Type B pancreatic cell (in vitro differentiated cells): Measurements from ENCODE around the gene ADAMTSL1. TPM values are rescaled to one million over a fixed set of nuclear protein-coding genes. Genes with fewer than 3 reads are reported as not detected.

Experiments
- DNase-seq: peaks from one replicate; pipeline ENCODE4 v3.0.0; 2021; ENCODE audit warnings: mixed read lengths; ENCODE audit not compliant: unreplicated experiment; ENCODE audit errors: extremely low spot score
- H3K27ac Mint-ChIP-seq: 2 replicates; pipeline ENCODE4 v1.8.0; 2021; ENCODE audit warnings: mild to moderate bottlenecking, mixed read lengths
- H3K27me3 Mint-ChIP-seq: 2 replicates; pipeline ENCODE4 v1.8.0; 2021; ENCODE audit warnings: mixed read lengths
- H3K36me3 Mint-ChIP-seq: 2 replicates; pipeline ENCODE4 v1.8.0; 2021; ENCODE audit warnings: mixed read lengths
- H3K4me1 Mint-ChIP-seq: one replicate; pipeline ENCODE4 v1.8.0; 2021; ENCODE audit warnings: mixed read lengths; ENCODE audit not compliant: unreplicated experiment
- H3K4me3 Mint-ChIP-seq: 2 replicates; pipeline ENCODE4 v1.8.0; 2021; ENCODE audit warnings: mild to moderate bottlenecking, mixed read lengths
- H3K9me3 Mint-ChIP-seq: 2 replicates; pipeline ENCODE4 v1.8.0; 2021; ENCODE audit warnings: mixed read lengths
- CTCF ChIP-seq: fragments of 200-600 bp; sonication (generic); conservative IDR thresholded peaks from 2 replicates; pipeline ENCODE4 v1.5.0; 2021; ENCODE audit warnings: antibody characterized with exemption, mild to moderate bottlenecking
- total RNA-seq: library from RNA; stranded (reverse); gene quantifications from 2 replicates; pipeline ENCODE4 v1.2.1, GENCODE V29; 2021; ENCODE audit warnings: low replicate concordance

ADAMTSL1 gene
- total RNA-seq, 1 donor from 2014 or later, result 28.6 TPM

GRCh38 chr9:18891946-18892670 is 418.2 kb downstream of the ADAMTSL1 start:
- Mint-ChIP-seq H3K36me3 (peaks cover 32% of the 10 kb centered on the region), H3K27ac (no peak overlapping the region), H3K27me3 (no peaks in the 10 kb centered on the region), H3K9me3 (peaks cover 22% of the 10 kb centered on the region), H3K4me3 (no peak overlapping the region), H3K4me1 (peaks cover 25% of the 10 kb centered on the region)
- no peak for DNase-seq
- no peak for TF ChIP-seq CTCF

- Mint-ChIP-seq H3K4me3 (peak overlapping the region; percentile 60), H3K9me3 (peaks cover 23% of the 10 kb centered on the region), H3K27ac (peak overlapping the region; percentile 62), H3K27me3 (no peaks in the 10 kb centered on the region), H3K4me1 (peaks cover 25% of the 10 kb centered on the region), H3K36me3 (peaks cover 32% of the 10 kb centered on the region)
- TF ChIP-seq CTCF, result no peak
- DNase-seq, result no peak
Measured at GRCh38 chr9:18893046-18893445, 419.1 kb downstream of the ADAMTSL1 start.

- H3K9me3 Mint-ChIP-seq, result peaks cover 27% of the 10 kb centered on the region
- H3K4me1 Mint-ChIP-seq, result peaks cover 25% of the 10 kb centered on the region
- no peak for TF ChIP-seq CTCF
- DNase-seq, result no peak
- no peak overlapping the region for H3K4me3 Mint-ChIP-seq
- H3K36me3 Mint-ChIP-seq, result peaks cover 37% of the 10 kb centered on the region
- no peak overlapping the region for H3K27ac Mint-ChIP-seq
- no peaks in the 10 kb centered on the region for H3K27me3 Mint-ChIP-seq
Measured at GRCh38 chr9:18893491-18893890, 419.5 kb downstream of the ADAMTSL1 start.

DNA sequence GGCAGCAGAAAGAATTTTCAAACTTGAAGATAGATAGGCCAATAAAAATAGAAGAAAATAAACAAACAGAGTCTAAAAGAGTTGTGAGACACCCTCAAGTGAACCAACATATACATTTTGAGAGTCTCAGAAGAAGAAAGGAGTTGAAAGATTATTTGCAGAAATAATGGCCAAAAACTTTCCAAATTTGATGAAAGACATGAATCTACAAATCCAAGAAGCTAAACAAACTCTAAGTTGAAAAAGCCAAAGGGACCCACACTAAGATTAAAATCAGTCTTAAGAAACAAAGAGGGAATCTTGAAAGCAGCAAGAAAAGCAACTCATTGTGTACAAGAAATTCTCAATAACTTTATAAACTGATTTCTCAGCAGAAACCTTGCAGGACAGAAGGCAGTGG is 422.1 kb downstream of the ADAMTSL1 start:
- TF ChIP-seq CTCF, result no peak
- Mint-ChIP-seq H3K4me3 (no peak overlapping the region), H3K27ac (no peak overlapping the region), H3K27me3 (no peaks in the 10 kb centered on the region), H3K4me1 (peaks cover 7% of the 10 kb centered on the region), H3K36me3 (peaks cover 34% of the 10 kb centered on the region), H3K9me3 (peaks cover 33% of the 10 kb centered on the region)
- no peak for DNase-seq

- H3K9me3 Mint-ChIP-seq, result peaks cover 33% of the 10 kb centered on the region
- no peak overlapping the region for H3K27ac Mint-ChIP-seq
- H3K4me1 Mint-ChIP-seq, result peaks cover 7% of the 10 kb centered on the region
- H3K27me3 Mint-ChIP-seq, result no peaks in the 10 kb centered on the region
- H3K36me3 Mint-ChIP-seq, result peaks cover 33% of the 10 kb centered on the region
- no peak for TF ChIP-seq CTCF
- DNase-seq, result no peak
- no peak overlapping the region for H3K4me3 Mint-ChIP-seq
Measured at GRCh38 chr9:18896531-18897179, 422.7 kb downstream of the ADAMTSL1 start.
